Right lobe of liver (tissue), 4 donors: ENCODE data around the gene CAVIN2.

Experiments used
- CTCF ChIP-seq, 4 donors: fragments of 200-600 bp in 3 of 4; fragments of 450-650 bp in 1 of 4; IDR thresholded peaks; one replicate each; pipeline versions ENCODE4 v1.5.1 to v1.8.0; 2016 to 2022; ENCODE audit warnings: antibody characterized with exemption in 4 of 4, mild to moderate bottlenecking in 2 of 4
- POLR2A ChIP-seq: fragments of 450-650 bp; IDR thresholded peaks from one replicate; pipeline ENCODE4 v1.6.1; 2017; ENCODE audit warnings: antibody characterized with exemption, mild to moderate bottlenecking
- donor health status: DM: no; HTN: no; CAD: no.
- donor health status: DM: no; HTN: no; CAD: no.
- donor health status: DM: no; HTN: yes; CAD: no.

- TF ChIP-seq POLR2A (no peak), CTCF (IDR thresholded peaks at IDR 0.05) (no peak)
These were observed 29.0 kb upstream of the CAVIN2 start for GRCh38 chr2:191875859-191876258.
